Progenitor cell of endocrine pancreas (in vitro differentiated cells): ENCODE measurements around the gene FLRT3. TPM values are rescaled to one million over a fixed set of nuclear protein-coding genes. Genes with fewer than 3 reads are reported as not detected.

ENCODE experiments used
- DNase-seq: peaks from one replicate; pipeline ENCODE4 v3.0.0; 2021; ENCODE audit warnings: low spot score; ENCODE audit not compliant: unreplicated experiment
- H3K27ac Mint-ChIP-seq: 2 replicates; pipeline ENCODE4 v1.8.0; 2021; ENCODE audit warnings: mild to moderate bottlenecking, moderate library complexity, mixed read lengths
- H3K27me3 Mint-ChIP-seq: 2 replicates; pipeline ENCODE4 v1.8.0; 2021; ENCODE audit warnings: mixed read lengths
- H3K36me3 Mint-ChIP-seq: 2 replicates; pipeline ENCODE4 v1.8.0; 2022; ENCODE audit warnings: mixed read lengths; ENCODE audit not compliant: insufficient read depth
- H3K4me1 Mint-ChIP-seq: 2 replicates; pipeline ENCODE4 v1.8.0; 2021; ENCODE audit warnings: low read depth, mixed read lengths
- H3K4me3 Mint-ChIP-seq: 2 replicates; pipeline ENCODE4 v1.8.0; 2021; ENCODE audit warnings: low read depth, mild to moderate bottlenecking, moderate library complexity, mixed read lengths
- H3K9me3 Mint-ChIP-seq: 2 replicates; pipeline ENCODE4 v1.8.0; 2021; ENCODE audit warnings: low read depth, mixed read lengths
- CTCF ChIP-seq: fragments of 200-600 bp; sonication (generic); IDR thresholded peaks from one replicate; pipeline ENCODE4 v1.5.0; 2021; ENCODE audit warnings: antibody characterized with exemption, mild to moderate bottlenecking; ENCODE audit not compliant: unreplicated experiment
- long read RNA-seq: library from polyadenylated mRNA; unstranded; transcript quantifications from one replicate; pipeline ENCODE4 v2.0.0, GENCODE V29; 2020
- total RNA-seq: library from RNA; stranded (reverse); gene quantifications from 2 replicates; pipeline ENCODE4 v1.2.1, GENCODE V29; 2021

The FLRT3 gene
- total RNA-seq, result 60.4 and 62.4 TPM in 2 replicates
- long read RNA-seq, full-length matches to known transcripts, result 335 of 382 reads
- long read RNA-seq, partial matches to known transcripts, result 0 of 382 reads
- long read RNA-seq, other reads (novel, unspliced or antisense), result 47 of 382 reads

- DNase-seq, result peak; percentile 67
- Mint-ChIP-seq H3K4me1 (peaks cover 37% of the 10 kb centered on the region), H3K27me3 (peaks cover 6% of the 10 kb centered on the region), H3K9me3 (peaks cover 4% of the 10 kb centered on the region), H3K4me3 (peak within 1 kb of the TSS; percentile 97), H3K36me3 (no peaks in the 10 kb centered on the region), H3K27ac (peak within 1 kb of the TSS; percentile 99)
- TF ChIP-seq CTCF, result peak; percentile 87
These were observed at the start of gene FLRT3 for GRCh38 chr20:14337400-14338171. TSS of gene FLRT3 (minus strand) at chr20:14337612. CDS start at chr20:14327506, 10,106 bp downstream.

- Mint-ChIP-seq H3K9me3 (peaks cover 24% of the 10 kb centered on the region), H3K27ac (no peak overlapping the region), H3K36me3 (peaks cover 1% of the 10 kb centered on the region), H3K27me3 (no peaks in the 10 kb centered on the region), H3K4me1 (peaks cover 8% of the 10 kb centered on the region), H3K4me3 (no peak overlapping the region)
- TF ChIP-seq CTCF, result no peak
- no peak for DNase-seq
These were observed 49.3 kb upstream of the FLRT3 start for GRCh38 chr20:14386726-14387125.

GRCh38 chr20:14385176-14385740 is 47.8 kb upstream of the FLRT3 start:
- Mint-ChIP-seq H3K27me3 (no peaks in the 10 kb centered on the region), H3K36me3 (peaks cover 3% of the 10 kb centered on the region), H3K9me3 (peaks cover 24% of the 10 kb centered on the region), H3K4me1 (peaks cover 8% of the 10 kb centered on the region), H3K27ac (no peak overlapping the region), H3K4me3 (no peak overlapping the region)
- TF ChIP-seq CTCF, result no peak
- no peak for DNase-seq

- no peak overlapping the region for H3K4me3 Mint-ChIP-seq
- DNase-seq, result no peak
- no peak for TF ChIP-seq CTCF
- H3K27me3 Mint-ChIP-seq, result no peaks in the 10 kb centered on the region
- peaks cover 8% of the 10 kb centered on the region for H3K4me1 Mint-ChIP-seq
- peaks cover 20% of the 10 kb centered on the region for H3K9me3 Mint-ChIP-seq
- H3K27ac Mint-ChIP-seq, result no peak overlapping the region
- H3K36me3 Mint-ChIP-seq, result peaks cover 3% of the 10 kb centered on the region
These were observed 47.2 kb upstream of the FLRT3 start for GRCh38 chr20:14384416-14385175.

- Mint-ChIP-seq H3K4me1 (peaks cover 8% of the 10 kb centered on the region), H3K4me3 (no peak overlapping the region), H3K9me3 (peaks cover 13% of the 10 kb centered on the region), H3K27ac (no peak overlapping the region), H3K27me3 (no peaks in the 10 kb centered on the region), H3K36me3 (peaks cover 1% of the 10 kb centered on the region)
- no peak for TF ChIP-seq CTCF
- no peak for DNase-seq
These were observed 45.9 kb upstream of the FLRT3 start for GRCh38 chr20:14383335-14383734.
